ENCODE results near the gene IRX4.
"Not testable (repeated sequence)": the region's sequence is repeated elsewhere in the genome, so short reads cannot be mapped to it uniquely, and the experiment has no call there.

IRX4 gene

DNA sequence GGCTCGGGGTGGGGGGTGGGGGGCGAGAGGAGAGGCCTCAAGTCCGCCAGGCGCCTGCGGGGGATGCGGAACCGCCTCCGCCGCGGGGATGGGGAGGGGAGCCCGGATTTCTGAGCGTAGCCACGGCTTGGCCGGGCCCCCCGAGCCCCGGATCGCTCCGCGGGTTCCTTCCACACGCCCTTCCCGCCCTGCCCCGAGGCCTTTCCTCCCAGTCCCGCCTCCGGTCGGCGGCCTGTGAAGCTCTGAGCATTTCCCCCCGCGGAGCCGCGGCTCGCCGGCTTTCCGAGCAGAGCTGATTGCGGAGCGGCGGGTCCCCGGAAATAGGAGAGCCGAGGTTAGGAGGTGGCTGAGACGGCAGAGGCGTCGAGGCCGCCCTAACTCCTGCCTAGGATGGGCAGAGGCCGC is 6.1 kb downstream of the IRX4 start:
- DNase-seq = no peak

GRCh38 chr5:1875843-1876659 is 6.7 kb downstream of the IRX4 start:
- DNase-seq = no peak

DNA sequence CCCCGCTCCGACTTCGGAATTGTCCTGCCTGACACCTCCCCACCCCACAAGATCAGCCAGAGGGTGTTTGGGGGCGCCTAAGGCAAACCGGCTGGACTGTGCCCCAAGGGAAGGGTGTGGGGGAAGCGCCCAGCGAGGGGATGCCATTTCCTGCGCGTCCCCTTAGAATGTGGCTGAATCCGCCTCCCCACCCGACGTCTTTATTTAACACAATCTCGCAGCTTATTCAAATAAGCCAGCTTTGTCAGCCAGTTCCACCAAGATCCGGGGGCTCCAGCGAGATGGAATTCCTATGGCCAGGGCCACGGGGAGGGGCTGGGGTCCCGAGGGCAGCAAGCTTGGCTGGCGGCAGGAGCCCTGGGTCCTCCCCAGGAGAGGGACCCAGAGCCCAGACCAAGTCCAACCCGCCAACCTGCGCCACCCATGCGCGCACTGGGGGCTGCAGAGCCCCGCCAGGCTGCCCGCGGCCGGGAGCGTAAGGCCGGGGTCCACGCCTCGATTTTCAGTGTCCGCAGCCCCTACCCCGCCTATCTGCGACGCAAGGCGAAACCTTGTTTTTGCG is 7.4 kb downstream of the IRX4 start:
- DNase-seq = no peak

GRCh38 chr5:1874771-1875220 is 7.9 kb downstream of the IRX4 start:
- DNase-seq = no peak

- no peak for DNase-seq
Measured at GRCh38 chr5:1874348-1874747, 8.4 kb downstream of the IRX4 start.

DNA sequence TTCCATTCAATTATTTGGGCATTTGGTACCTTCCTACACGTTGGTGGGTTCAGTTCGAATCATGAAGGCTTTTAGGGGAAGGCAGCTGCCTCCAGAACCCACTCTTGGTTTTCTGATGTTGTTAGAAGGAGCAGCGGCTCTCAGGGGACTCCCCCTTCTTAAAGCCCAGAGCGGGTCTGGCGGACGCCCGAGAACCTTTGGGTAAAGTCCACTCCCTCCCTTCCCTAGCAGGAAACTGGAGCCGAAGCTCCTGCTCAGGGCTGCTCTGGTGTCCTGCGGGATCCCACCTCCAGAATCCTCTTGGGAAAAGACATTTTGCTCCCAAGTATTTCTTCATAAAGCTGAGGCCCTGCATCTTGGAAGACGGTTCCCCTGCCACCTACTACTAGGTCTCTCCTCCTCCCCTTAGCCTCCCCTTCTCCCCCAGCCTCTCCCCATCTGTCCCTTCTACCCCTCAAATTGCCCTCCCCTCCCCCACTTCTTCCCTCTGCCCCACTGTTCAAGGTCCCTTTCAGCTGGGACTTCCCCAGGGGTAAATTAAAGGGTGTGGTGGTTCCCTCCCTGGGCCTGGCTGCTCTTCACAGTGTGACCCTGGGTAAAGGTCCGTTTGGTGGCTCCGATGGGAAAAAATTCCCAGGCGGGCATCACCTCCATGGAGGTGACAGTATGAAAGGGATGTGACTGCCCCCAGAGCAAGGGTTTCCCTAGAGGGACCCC is 9.3 kb downstream of the IRX4 start:
- DNase-seq = no peak

GRCh38 chr5:1871441-1871840 is 11.3 kb downstream of the IRX4 start:
- no peak for DNase-seq

- DNase-seq = not testable (repeated sequence)
Measured at GRCh38 chr5:1870435-1871272, 12.1 kb downstream of the IRX4 start.

DNA sequence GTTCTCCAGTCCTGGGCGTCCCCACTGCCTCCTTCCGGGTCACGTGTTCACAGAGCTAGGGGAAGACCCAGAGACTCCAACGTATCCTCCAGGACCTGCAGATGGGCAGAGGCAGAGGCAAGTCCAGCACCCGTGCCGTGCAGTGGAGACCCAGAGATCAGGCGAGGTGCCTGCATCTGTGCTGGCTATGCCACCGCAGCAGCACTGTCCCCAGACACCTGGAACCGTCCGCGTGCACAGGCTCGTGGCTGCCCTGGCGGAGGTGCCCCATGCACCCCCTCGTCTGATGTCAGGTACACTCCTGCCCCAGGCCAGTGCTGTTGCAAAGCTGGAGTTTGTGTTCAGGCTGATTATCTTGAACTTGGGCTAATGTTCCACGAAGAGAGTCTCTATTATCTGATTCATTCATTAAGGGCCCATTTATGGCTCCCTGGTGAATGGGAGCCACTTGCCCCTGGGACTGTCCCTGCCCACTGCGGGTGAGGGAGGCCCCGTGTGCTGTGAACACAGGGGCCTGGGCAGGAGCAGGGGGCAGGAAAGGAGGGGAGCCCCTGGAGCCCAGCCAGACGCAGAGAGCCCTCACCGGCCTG is 13.7 kb downstream of the IRX4 start:
- DNase-seq = no peak

DNA sequence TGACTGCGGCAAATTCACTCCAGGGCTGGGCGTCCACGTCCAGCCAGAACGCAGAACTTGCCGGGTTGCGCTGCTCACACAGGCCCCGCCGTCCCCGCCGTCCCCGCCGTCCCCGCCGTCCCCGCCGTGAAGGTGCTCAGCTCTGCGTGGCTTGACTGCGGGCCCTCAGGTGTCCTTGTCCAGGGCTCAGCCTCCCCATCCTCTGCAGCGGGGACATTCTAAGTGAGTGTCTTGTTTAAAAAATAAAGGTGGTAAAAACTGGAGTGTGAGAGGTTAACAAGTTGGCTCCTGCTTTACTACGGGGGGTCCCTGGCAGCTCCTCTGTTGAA is 14.9 kb downstream of the IRX4 start:
- no peak for DNase-seq

GRCh38 chr5:1867114-1867814 is 15.5 kb downstream of the IRX4 start:
- no peak for DNase-seq

GRCh38 chr5:1865948-1866347 is 16.8 kb downstream of the IRX4 start:
- no peak for DNase-seq

DNA sequence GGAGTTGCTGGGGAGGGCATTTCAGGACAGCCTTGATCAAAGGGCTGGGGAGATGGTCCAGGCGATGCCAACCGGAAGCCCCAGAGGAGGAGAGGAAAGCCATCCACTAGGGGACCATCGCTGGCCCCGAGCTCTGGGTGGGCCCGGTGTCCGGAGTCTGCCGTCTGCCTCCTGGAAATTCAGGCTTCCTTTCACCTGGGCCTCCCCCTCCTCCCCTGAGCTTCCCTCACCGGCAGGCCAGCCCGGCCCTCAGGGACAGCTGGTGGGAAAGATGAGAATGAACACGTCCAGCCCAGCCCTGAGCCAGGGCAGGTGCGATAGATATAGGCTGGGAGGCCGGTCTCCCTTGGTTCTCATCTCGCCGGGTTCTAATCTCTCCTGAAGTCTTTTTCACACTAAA is 17.2 kb downstream of the IRX4 start:
- no peak for DNase-seq

DNA sequence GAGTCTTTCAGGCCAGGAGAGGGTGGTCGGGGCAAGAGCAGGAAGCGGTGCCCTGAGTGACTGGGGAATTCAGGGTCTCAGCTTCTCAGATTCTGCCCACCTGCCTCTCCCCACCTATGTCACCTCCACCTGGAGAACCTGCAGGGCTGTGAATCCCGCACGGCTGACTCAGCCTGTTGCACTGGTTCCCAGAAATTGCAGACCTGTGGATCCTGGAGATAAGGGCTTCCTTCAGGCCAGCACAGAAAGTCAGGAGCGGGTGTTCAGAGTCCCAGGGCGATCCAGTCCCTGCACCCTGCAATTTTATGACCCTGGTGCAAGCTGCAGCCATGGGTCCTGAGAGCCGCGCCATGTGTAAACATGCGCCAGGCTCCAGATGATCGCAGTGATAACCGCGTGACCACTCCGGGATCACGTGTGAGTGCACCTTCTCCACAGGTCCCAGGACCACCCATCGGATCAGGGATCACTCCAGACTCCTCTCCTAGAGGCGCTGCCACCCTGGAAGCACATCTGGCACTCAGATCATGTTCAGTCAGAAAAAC is 17.8 kb downstream of the IRX4 start:
- no peak for DNase-seq

- no peak for DNase-seq
Measured at GRCh38 chr5:1860949-1861348, 21.8 kb downstream of the IRX4 start.

GRCh38 chr5:1860021-1860610 is 22.6 kb downstream of the IRX4 start:
- no peak for DNase-seq

DNA sequence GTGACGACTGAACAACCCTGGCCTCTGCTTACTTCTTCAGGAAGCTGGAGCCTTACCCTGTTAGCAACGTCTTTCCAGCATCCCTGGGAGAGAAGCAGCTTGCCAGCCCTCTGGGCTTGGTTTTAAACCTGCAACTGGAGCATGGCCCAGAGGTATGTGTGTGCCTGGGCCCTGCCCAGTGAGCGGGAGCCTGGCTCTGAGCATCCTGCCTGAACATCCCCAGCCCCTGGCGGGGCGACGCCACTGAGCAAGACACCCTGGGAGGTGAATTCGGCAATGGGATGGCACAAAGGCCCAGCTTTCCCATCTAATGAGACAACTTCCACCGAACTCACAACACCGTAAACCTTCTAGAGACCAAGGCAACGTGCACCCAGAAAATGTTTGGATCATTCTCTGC is 23.6 kb downstream of the IRX4 start:
- no peak for DNase-seq

DNA sequence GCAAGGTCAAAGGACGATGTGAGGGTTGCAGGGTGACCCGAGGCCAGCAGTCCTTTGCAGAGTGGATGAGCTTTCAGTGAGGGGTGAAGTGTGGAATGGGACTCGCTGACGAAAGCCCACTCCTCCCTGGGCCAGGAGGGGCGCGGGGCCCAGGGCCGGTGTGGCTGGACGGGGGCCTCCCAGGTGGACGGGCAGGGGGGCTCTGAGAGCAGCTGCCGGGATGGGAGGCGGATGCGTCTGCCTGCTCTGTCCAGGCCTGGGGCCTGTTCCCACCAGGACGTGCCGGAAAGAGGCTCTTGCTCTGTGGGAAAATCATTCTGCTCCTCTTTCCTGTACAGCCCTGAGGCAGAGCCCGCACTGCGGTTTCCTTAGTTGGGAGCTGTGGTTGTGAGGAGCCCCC is 24.3 kb downstream of the IRX4 start:
- DNase-seq = no peak

DNA sequence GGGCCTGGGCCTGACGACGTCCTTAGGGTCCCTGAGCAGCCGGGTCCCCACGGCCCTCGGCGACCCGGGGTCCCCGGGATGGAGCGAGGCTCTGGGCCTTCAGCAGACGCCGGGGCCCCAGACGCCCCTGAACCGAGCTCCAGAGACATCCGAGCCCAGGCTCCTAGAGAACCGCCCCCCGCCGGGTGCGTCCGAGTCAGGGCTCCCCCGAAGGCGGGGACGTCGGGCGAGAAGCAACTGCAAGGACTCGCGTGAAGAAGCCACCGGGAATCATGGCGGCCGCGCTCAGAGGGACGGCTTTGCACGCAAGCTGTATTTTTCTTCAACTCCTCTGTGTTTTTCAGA is 25.5 kb downstream of the IRX4 start:
- DNase-seq = no peak

- no peak for DNase-seq
Measured at GRCh38 chr5:1856596-1857255, 26.0 kb downstream of the IRX4 start.

DNA sequence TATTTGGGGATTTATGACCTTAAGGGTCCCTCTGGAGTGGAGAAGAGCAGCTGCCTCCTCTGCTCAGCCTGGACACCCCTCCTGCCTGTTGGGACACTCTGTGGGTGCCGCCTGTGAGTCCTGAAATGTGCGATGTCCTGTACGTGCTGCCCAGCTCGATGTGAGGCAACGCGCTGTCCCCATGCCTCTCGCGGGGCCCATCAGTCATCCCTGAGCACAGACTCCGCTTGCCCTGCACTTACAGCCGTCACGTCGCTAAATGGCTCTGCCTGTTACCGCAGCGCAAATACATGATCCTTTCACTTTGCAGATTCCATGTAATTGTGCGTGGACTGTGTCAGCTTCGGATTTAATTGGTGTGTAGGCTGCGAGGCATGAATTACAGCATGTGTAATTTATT is 27.1 kb downstream of the IRX4 start:
- no peak for DNase-seq

Data from activated CD4-positive, alpha-beta T cell treated with anti-CD3 and anti-CD28 coated beads, Interleukin-2, amount 50 U/mL, for 16 hours (primary cell).